HUES6 (cell line): ENCODE results near the gene GABRR2.
A peak's percentile ranks its signal among the peaks of the same experiment; 100 is the strongest.

Source experiments
- H3K27ac ChIP-seq: 2 replicates; pipeline ENCODE4 v1.7.0; 2013; ENCODE audit warnings: low read depth, mild to moderate bottlenecking, low read length, inconsistent platforms
- H3K27me3 ChIP-seq: 2 replicates; pipeline ENCODE4 v1.6.1; 2013; ENCODE audit warnings: low read length; ENCODE audit not compliant: control insufficient read depth, insufficient read depth
- H3K36me3 ChIP-seq: 2 replicates; pipeline ENCODE4 v1.6.1; 2013; ENCODE audit warnings: low read length; ENCODE audit not compliant: control insufficient read depth, insufficient read depth
- H3K4me1 ChIP-seq: 2 replicates; pipeline ENCODE4 v1.6.1; 2013; ENCODE audit warnings: low read length; ENCODE audit not compliant: control insufficient read depth, insufficient read depth
- H3K4me3 ChIP-seq: 2 replicates; pipeline ENCODE4 v1.5.1; 2013; ENCODE audit warnings: low read depth, low read length
- H3K9ac ChIP-seq: one replicate; pipeline ENCODE4 v1.6.1; 2013; ENCODE audit warnings: mild to moderate bottlenecking, low read length
- H3K9me3 ChIP-seq: 2 replicates; pipeline ENCODE4 v1.6.1; 2013; ENCODE audit warnings: low read depth, low read length; ENCODE audit not compliant: control insufficient read depth, insufficient read depth

Gene GABRR2

DNA sequence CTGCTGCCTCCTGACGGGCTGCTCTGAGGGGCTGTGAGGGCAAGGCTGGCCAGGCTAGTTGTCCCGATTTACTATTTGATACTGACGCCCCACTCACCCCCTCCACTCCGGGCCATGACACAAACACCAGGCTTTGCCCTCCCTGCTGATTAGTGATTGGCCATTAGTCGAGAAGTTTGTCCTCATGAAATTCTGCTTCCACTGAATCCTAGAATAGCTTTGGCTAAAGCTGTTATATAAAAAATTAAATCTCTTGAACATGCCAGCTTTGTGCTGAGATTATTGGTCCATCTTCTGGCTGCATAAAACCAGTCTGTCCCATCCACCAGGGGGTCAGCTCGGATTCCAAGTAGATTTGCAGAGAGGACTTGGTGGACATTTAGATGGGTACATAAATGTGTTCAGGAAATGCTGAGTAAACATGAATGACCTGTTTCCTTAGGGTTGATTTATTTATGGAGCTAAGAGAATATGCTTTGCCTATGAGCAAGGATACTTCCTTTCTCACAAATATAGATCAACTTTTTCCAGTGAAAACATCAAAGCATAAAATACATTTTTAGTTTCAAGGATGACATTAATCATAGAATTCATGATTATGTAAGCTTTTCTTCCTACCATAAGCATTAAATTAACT, at the start of gene GABRR2:
Gene GABRR2, minus strand, starts transcription at position 51 of the 637 bp plus-strand sequence. CDS start 134 bp downstream, outside the sequence.
- Histone ChIP-seq H3K9me3 (peaks cover 8% of the 10 kb centered on the region), H3K36me3 (no peaks in the 10 kb centered on the region), H3K27me3 (no peaks in the 10 kb centered on the region), H3K4me1 (peaks cover 20% of the 10 kb centered on the region), H3K4me3 (no peak within 1 kb of the TSS), H3K27ac (no peak within 1 kb of the TSS), H3K9ac (no peak within 1 kb of the TSS)

DNA sequence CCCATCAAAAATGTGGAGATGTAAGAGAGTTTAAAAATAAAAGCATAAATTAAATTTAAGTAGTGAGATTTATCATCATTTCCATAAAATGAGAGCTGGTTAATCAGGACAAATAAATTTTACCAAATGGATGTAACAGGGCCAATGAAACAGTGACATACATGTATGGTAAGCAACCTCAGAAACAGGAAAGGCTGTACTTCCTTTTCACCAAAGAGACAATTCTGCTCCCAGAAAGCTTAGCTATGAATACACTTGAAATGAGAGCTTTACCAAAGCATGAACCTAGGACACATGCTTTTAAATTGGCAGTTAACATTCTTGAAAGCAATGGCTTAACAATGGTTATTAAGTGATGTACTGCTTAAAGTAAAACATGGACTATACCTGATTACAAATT, 49.5 kb upstream of the GABRR2 start:
- no peaks in the 10 kb centered on the region for H3K27me3 ChIP-seq
- no peaks in the 10 kb centered on the region; the same call in 1 of the 2 replicates for H3K4me1 ChIP-seq
- no peaks in the 10 kb centered on the region for H3K36me3 ChIP-seq
- H3K9me3 ChIP-seq = no peaks in the 10 kb centered on the region
- no peak overlapping the region for H3K9ac ChIP-seq
- no peak overlapping the region for H3K4me3 ChIP-seq
- H3K27ac ChIP-seq = no peak overlapping the region

DNA sequence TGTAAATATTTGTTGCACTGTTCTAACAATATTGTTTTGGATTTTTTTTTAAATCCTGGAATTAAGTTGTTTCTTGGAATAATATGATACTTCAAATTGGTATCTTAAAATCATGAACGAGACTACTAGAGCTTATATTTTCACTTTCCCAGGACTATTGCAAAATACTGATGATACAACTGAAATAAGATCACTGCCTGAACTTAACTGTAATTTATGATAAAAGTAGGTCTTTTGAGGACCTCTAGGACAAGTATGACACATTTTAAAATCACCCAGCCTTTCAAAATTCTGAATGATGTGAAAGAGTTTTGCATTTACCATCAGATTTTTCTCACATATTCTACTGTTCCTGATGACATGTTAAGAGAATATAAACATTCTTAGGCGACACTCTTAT, 46.1 kb upstream of the GABRR2 start:
- H3K9ac ChIP-seq = no peak overlapping the region
- H3K4me3 ChIP-seq = no peak overlapping the region
- H3K36me3 ChIP-seq = no peaks in the 10 kb centered on the region
- no peaks in the 10 kb centered on the region for H3K9me3 ChIP-seq
- peaks cover 5% of the 10 kb centered on the region; the same call in 1 of the 2 replicates for H3K4me1 ChIP-seq
- no peak overlapping the region for H3K27ac ChIP-seq
- H3K27me3 ChIP-seq = no peaks in the 10 kb centered on the region; the same call in 1 of the 2 replicates

DNA sequence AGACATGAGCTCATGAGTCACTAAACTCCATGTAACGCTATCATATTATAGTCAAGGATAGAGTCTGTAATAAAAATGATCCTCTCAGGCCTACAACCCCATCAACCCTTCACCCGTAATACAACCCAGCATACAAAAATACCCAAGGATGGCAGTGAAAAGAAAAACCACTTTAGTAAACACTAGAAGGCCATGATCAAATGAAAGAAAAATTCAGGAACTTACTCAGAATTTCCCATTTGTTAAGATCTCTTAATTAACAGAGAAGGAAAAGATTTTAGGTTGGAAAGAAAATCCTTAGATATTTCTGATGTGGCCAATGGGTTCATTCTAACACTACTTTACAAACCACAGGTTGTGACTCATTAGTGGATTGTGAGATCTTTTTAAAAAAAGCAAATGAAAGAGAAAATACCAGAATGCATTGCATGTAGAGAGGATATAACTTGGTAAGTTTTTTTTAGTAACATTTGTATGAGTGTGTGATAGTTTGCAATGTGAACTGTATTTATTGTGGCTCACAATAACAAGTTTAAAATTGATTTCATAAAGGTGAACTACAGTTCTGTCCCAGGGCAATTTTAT, 45.4 kb upstream of the GABRR2 start:
- H3K4me3 ChIP-seq = no peak overlapping the region
- H3K9me3 ChIP-seq = no peaks in the 10 kb centered on the region
- H3K27ac ChIP-seq = no peak overlapping the region
- no peaks in the 10 kb centered on the region for H3K36me3 ChIP-seq
- peaks cover 5% of the 10 kb centered on the region; the same call in 1 of the 2 replicates for H3K4me1 ChIP-seq
- no peaks in the 10 kb centered on the region; the same call in 1 of the 2 replicates for H3K27me3 ChIP-seq
- H3K9ac ChIP-seq = no peak overlapping the region

DNA sequence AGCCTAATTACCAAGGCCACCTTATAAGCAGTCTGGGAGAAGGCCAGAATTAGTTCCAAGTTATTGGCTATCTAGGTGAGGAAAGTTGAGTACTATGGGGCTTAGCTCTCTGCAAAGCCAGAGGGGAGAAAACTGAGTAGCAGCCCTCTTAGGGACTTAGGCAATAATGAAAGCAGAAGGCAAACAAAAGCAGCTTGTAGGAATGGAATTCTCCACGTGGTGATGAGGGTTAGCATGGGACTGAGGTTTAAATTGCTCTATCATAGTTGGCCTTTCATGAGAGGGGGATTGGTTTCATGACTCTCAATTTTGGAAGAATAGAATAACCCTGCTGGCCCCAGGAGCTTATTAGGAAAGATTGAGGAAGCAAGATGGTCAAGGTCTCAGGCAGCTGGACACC, 44.5 kb upstream of the GABRR2 start:
- Histone ChIP-seq H3K36me3 (no peaks in the 10 kb centered on the region), H3K9me3 (no peaks in the 10 kb centered on the region), H3K27ac (no peak overlapping the region), H3K4me3 (no peak overlapping the region), H3K9ac (no peak overlapping the region), H3K4me1 (peaks cover 5% of the 10 kb centered on the region; the same call in 1 of the 2 replicates), H3K27me3 (no peaks in the 10 kb centered on the region; the same call in 1 of the 2 replicates)

DNA sequence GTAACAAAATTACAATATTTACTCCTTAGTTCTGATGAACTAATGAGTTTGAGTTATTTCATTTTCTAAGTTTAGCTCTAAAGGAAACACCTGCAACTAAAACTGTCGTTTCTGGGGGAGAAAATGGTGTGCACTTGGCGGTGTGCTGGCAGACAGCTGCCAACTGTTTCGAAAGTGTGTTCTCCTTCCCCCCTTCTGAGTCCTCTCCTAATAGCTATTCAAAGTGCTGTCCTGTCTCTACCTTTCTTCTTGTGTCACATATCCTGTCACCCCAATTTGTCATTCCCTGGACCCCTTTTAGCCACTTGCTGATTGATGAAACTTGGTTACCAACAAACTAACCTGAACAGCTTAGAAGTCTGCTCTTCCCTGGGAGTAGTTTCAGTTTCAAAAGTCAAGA, 42.3 kb upstream of the GABRR2 start:
- Histone ChIP-seq H3K4me1 (peaks cover 5% of the 10 kb centered on the region; the same call in 1 of the 2 replicates), H3K36me3 (no peaks in the 10 kb centered on the region), H3K9ac (no peak overlapping the region), H3K27me3 (no peaks in the 10 kb centered on the region; the same call in 1 of the 2 replicates), H3K4me3 (no peak overlapping the region), H3K9me3 (no peaks in the 10 kb centered on the region), H3K27ac (no peak overlapping the region)

DNA sequence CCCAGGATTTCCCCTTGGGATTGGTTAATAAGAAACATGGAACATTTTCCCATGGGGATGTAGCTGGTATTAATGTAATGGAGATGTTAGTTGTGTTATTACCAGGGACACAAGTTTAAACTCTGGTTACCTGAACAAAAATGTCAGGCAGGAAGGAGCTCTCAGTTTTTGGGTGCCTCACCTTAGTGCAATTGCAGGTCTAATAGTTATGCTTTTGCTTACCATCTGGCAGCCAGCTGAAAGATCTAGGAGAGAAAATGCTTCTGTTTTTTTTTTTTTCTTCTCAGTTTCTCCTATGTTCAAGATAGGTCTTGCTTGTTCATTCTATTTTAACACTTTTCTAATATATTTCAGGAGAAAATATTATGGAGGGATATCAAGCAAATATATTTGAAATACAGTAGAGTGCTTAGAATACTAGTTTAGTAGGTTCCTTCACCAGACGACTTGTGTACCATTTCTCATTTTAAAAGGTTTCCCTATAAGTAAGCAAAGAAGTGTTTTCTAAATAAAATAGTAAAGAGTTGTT, 41.6 kb upstream of the GABRR2 start:
- Histone ChIP-seq H3K4me1 (peaks cover 7% of the 10 kb centered on the region), H3K36me3 (no peaks in the 10 kb centered on the region), H3K27me3 (peaks cover under 1% of the 10 kb centered on the region; the same call in 1 of the 2 replicates), H3K4me3 (no peak overlapping the region), H3K27ac (no peak overlapping the region), H3K9ac (no peak overlapping the region), H3K9me3 (no peaks in the 10 kb centered on the region)

DNA sequence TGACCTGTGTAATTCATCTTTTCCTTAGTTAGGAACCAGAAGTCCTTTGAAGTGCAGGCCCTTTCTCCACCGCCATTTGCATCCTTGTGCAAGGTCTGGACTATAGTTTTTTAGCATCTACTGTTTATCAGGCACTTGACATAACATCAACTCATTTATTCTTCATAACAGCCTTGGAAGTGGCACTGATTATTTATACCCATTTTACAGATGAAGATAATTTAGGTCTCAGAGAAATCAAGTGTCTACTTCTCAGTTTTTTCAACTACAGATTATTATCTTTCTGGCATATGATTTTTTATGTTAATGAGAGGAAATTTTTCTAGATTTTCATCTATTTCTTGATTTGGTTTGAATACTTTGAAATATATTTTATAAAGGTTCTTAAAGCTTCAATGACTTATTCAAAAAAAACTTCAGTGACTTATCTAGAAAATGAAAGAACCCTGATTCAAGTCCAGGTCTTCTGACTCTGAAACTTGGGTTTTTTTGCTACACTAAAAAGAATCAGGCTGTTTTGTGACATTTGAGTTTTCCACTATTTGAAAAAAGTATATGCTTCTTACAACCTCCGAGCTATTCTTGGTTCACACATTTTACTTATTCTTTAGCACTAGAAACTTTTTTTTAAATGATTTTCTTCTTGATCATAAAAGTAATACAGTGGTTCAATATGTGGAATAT, 40.6 kb upstream of the GABRR2 start:
- peaks cover 13% of the 10 kb centered on the region for H3K4me1 ChIP-seq
- no peak overlapping the region for H3K4me3 ChIP-seq
- no peaks in the 10 kb centered on the region for H3K9me3 ChIP-seq

DNA sequence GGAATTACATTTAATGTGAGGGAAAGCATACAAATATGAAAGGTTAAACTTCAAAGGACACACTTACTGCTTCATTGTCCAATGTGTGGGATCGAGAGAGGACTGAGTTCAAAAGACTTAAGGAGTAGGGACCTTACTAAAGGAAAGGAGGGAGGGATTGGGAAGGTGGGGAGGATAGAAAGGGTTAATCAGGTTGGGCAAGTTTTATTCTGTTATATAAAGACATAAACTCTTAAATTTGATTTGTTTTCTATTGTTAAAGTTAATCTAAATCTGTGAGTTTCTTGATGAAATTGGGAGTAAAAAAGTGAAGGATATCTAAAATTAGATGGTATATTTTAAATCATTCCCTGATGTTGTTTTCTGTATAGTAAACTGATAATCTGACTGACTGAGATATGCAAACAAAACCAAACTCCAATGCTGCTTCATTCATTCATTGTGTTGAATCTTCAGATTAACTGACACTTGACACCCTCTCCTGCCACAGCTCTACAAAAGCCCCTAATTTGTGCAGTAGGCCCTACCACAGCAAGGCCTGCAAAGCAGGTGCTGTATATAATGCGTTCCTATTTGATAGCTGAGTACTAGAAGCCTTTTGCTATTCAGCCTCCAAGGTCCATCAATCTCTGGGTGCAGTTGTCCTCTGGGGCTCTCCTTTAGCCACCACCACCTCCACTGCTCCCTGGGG, 38.7 kb upstream of the GABRR2 start:
- Histone ChIP-seq H3K9ac (no peak overlapping the region), H3K27me3 (peaks cover 5% of the 10 kb centered on the region; the same call in 1 of the 2 replicates), H3K4me1 (peaks cover 11% of the 10 kb centered on the region; the same call in 1 of the 2 replicates), H3K27ac (no peak overlapping the region), H3K4me3 (no peak overlapping the region), H3K36me3 (no peaks in the 10 kb centered on the region), H3K9me3 (no peaks in the 10 kb centered on the region)

More for the DNA sequence above, 40.6 kb upstream of the GABRR2 start:
- Histone ChIP-seq H3K27me3 (peaks cover 5% of the 10 kb centered on the region; the same call in 1 of the 2 replicates), H3K27ac (no peak overlapping the region), H3K36me3 (no peaks in the 10 kb centered on the region), H3K9ac (no peak overlapping the region)

DNA sequence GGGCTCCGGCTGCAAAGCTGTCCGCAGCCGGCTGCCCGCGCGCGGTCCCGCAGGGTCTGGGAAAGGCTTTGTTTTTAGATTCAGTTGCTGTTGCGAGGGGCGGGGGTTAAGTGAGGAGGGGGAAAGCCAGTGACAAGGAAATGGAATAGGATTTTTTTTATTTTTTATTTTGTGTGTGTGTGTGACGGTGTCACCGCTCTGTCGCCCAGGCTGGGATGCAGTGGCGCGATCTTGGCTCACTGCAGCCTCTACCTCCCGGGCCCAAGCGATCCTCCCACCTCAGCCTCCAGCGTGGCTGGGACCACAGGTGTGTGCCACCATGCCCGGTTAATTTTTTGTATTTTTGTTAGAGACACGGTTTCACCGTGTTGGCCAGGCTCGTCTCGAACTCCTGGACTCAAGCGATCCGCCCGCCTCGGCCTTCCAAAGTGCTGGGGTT, 38.0 kb upstream of the GABRR2 start:
- peak overlapping the region; percentile 36; the same call in 1 of the 2 replicates for H3K27ac ChIP-seq
- H3K9ac ChIP-seq = peak overlapping the region; percentile 97
- H3K4me1 ChIP-seq = peaks cover 18% of the 10 kb centered on the region; the same call in 1 of the 2 replicates

More for the DNA sequence above, 38.0 kb upstream of the GABRR2 start:
- H3K27me3 ChIP-seq = peaks cover 5% of the 10 kb centered on the region; the same call in 1 of the 2 replicates
- no peaks in the 10 kb centered on the region for H3K9me3 ChIP-seq
- H3K36me3 ChIP-seq = no peaks in the 10 kb centered on the region
- peak overlapping the region; percentile 68 for H3K4me3 ChIP-seq
